ENCODE data around the gene ACSM2A.
"Not testable (repeated sequence)": the region's sequence is repeated elsewhere in the genome, so short reads cannot be mapped to it uniquely, and the experiment has no call there.

GRCh38 chr16:20470732-20471131 is 19.4 kb downstream of the ACSM2A start:
- TF ChIP-seq CTCF, POLR2A (IDR thresholded peaks at IDR 0.05): not testable (repeated sequence)
